ENCODE results near the gene SPATA31C1.

SPATA31C1 gene

GRCh38 chr9:87880683-87881082 is 37.1 kb upstream of the SPATA31C1 start:
- no peaks in the 10 kb centered on the region for H4K20me1 ChIP-seq (ENCODE audit: insufficient read depth)
- H3K4me1 ChIP-seq (ENCODE audit: low read depth, poor library complexity, severe bottlenecking): peaks cover 6% of the 10 kb centered on the region
- H3K4me2 ChIP-seq: no peak overlapping the region
- H3K27me3 ChIP-seq (ENCODE audit: insufficient read depth, low read depth): no peaks in the 10 kb centered on the region
- no peak overlapping the region for H3K27ac ChIP-seq
- no peak overlapping the region for H3K9ac ChIP-seq
- H3K79me2 ChIP-seq (ENCODE audit: insufficient read depth, low read depth): no peaks in the 10 kb centered on the region
- TF ChIP-seq CTCF (conservative IDR thresholded peaks at IDR 0.05; ENCODE audit: low read depth, low read length): no peak
- no peaks in the 10 kb centered on the region for H3K36me3 ChIP-seq (ENCODE audit: insufficient read depth)
- no peak overlapping the region for H2AFZ ChIP-seq (ENCODE audit: low read depth)
- no peak overlapping the region for H3K4me3 ChIP-seq (IDR thresholded peaks at IDR 0.05; ENCODE audit: insufficient read depth, low read depth, low read length)

GRCh38 chr9:87882627-87883026 is 35.1 kb upstream of the SPATA31C1 start, which contains the start of gene SPATA31E1:
SPATA31E1 (plus strand) TSS chr9:87882877; CDS start chr9:87882892, 15 bp downstream.
- Histone ChIP-seq H3K79me2 (ENCODE audit: insufficient read depth, low read depth) (no peaks in the 10 kb centered on the region), H2AFZ (ENCODE audit: low read depth) (no peak within 1 kb of the TSS)

GRCh38 chr9:87883274-87883673 is 34.5 kb upstream of the SPATA31C1 start:
- H3K36me3 ChIP-seq (ENCODE audit: insufficient read depth): no peaks in the 10 kb centered on the region
- no peak overlapping the region for H3K27ac ChIP-seq
- no peak overlapping the region for H2AFZ ChIP-seq (ENCODE audit: low read depth)
- no peaks in the 10 kb centered on the region for H4K20me1 ChIP-seq (ENCODE audit: insufficient read depth)
- no peak for TF ChIP-seq CTCF (conservative IDR thresholded peaks at IDR 0.05; ENCODE audit: low read depth, low read length)
- no peaks in the 10 kb centered on the region for H3K27me3 ChIP-seq (ENCODE audit: insufficient read depth, low read depth)
- H3K4me1 ChIP-seq (ENCODE audit: low read depth, poor library complexity, severe bottlenecking): peaks cover 11% of the 10 kb centered on the region
- H3K4me3 ChIP-seq (IDR thresholded peaks at IDR 0.05; ENCODE audit: insufficient read depth, low read depth, low read length): no peak overlapping the region
- no peak overlapping the region for H3K4me2 ChIP-seq
- no peaks in the 10 kb centered on the region for H3K79me2 ChIP-seq (ENCODE audit: insufficient read depth, low read depth)
- no peak overlapping the region for H3K9ac ChIP-seq

More at GRCh38 chr9:87882627-87883026, 35.1 kb upstream of the SPATA31C1 start, which contains the start of gene SPATA31E1:
- Histone ChIP-seq H3K27me3 (ENCODE audit: insufficient read depth, low read depth) (no peaks in the 10 kb centered on the region), H3K36me3 (ENCODE audit: insufficient read depth) (no peaks in the 10 kb centered on the region), H3K4me3 (IDR thresholded peaks at IDR 0.05; ENCODE audit: insufficient read depth, low read depth, low read length) (no peak within 1 kb of the TSS), H4K20me1 (ENCODE audit: insufficient read depth) (no peaks in the 10 kb centered on the region), H3K27ac (no peak within 1 kb of the TSS), H3K4me2 (no peak within 1 kb of the TSS), H3K9ac (no peak within 1 kb of the TSS), H3K4me1 (ENCODE audit: low read depth, poor library complexity, severe bottlenecking) (peaks cover 11% of the 10 kb centered on the region)
- TF ChIP-seq CTCF (conservative IDR thresholded peaks at IDR 0.05; ENCODE audit: low read depth, low read length): no peak

GRCh38 chr9:87883990-87884389 is 33.8 kb upstream of the SPATA31C1 start:
- H3K4me2 ChIP-seq: no peak overlapping the region
- TF ChIP-seq CTCF (conservative IDR thresholded peaks at IDR 0.05; ENCODE audit: low read depth, low read length): 0 out of 2 replicates have a peak, but pooled peaks have one; percentile 28
- H3K9ac ChIP-seq: no peak overlapping the region
- no peak overlapping the region for H2AFZ ChIP-seq (ENCODE audit: low read depth)
- H3K79me2 ChIP-seq (ENCODE audit: insufficient read depth, low read depth): no peaks in the 10 kb centered on the region
- H3K4me1 ChIP-seq (ENCODE audit: low read depth, poor library complexity, severe bottlenecking): peaks cover 11% of the 10 kb centered on the region
- H3K36me3 ChIP-seq (ENCODE audit: insufficient read depth): no peaks in the 10 kb centered on the region
- no peak overlapping the region for H3K4me3 ChIP-seq (IDR thresholded peaks at IDR 0.05; ENCODE audit: insufficient read depth, low read depth, low read length)
- H4K20me1 ChIP-seq (ENCODE audit: insufficient read depth): no peaks in the 10 kb centered on the region
- no peak overlapping the region for H3K27ac ChIP-seq
- H3K27me3 ChIP-seq (ENCODE audit: insufficient read depth, low read depth): no peaks in the 10 kb centered on the region
